Measurements from ENCODE around the gene SUSD1.

SUSD1 gene

DNA sequence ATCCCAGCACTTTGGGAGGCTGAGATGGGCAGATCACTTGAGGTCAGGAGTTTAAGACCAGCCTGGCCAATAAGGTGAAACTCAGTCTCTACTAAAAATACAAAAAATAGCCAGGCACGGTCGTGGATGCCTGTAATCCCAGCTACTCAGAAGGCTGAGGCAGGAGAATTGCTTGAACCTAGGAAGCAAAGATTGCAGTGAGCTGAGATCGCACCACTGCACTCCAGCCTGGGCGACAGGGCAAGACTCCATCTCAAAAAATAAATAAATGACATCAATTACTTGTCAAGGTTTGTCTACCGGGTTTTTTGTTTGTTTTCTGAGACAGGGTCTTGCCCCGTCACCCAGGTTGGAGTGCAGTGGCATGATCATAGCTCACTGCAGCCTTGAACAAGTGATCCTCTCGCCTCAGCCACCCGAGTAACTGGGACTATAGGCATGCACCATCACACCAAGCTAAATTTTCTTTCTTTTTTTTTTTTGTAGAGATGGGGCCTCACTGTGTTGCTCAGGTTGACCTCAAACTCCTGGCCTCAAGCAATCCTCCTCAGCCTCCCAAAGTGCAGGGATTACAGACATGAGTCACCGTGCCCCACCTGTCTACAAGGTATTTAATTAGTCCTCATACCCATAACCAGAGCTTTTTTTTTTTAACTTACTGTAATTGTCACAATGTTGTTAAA lies 64.9 kb downstream of the SUSD1 start:
- no peak for DNase-seq (ENCODE audit: extremely low spot score, insufficient read length, low read depth)

DNA sequence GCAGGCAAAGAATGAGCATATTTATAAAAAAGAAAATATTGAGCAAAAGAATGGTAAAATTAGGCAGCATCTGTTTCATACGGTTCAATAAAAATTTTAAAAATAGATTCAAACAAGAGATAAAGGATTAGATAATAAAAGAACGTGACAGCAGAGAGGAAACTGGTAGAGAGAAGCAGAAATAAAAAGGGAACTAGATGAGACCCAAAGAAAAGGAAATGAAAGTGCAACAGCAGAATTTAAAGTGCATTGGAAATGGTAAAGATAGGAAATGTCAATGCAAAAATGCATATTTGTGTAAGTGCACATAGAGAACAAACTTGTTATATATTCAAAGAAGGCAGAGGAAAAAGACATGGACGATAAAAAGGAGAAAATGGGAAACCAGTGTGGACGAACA lies 70.2 kb downstream of the SUSD1 start:
- FAIRE-seq: peak; percentile 63
- no peak for DNase-seq (ENCODE audit: extremely low spot score, insufficient read length, low read depth)

More for the DNA sequence above, 64.9 kb downstream of the SUSD1 start:
- FAIRE-seq: no peak

DNA sequence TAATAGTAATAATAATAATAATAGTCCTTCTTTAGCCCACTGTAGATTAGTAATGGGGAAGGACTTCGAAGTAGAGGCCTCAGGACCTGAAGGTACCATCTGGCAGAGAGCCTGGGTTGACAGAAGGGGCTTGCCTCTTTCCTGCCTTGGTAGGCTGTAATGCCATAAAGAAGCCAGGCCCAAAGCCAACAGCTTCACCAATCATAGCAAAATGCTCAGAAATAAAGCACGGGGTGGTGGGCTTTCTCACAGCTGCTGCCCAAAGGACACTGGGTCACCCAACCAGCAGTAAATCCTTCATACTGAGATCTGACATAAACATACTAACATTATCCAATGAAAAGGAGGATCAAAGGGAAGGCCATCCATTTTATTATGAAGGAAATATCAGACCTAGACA lies 70.7 kb downstream of the SUSD1 start:
- DNase-seq (ENCODE audit: extremely low spot score, insufficient read length, low read depth): no peak
- FAIRE-seq: no peak

DNA sequence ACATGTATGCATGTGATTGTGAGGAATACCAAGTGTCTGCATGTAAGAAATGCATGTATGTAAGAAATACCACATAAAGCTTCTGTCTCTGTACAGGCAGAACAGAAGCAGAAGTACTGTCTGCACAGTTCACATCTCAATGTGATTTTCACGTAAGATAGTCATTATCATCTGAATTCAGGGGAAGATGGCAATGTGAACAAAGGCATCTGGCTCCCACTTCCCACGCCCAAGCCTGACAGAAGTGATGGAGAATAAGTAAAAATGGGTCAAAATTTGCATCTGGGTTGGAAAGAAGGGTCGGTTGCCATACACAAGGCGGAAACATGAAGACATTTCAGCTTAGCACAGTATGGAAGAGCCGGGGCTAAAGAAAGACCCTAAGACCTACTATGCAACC lies 71.7 kb downstream of the SUSD1 start:
- FAIRE-seq (no peak), DNase-seq (ENCODE audit: extremely low spot score, insufficient read length, low read depth) (no peak)

DNA sequence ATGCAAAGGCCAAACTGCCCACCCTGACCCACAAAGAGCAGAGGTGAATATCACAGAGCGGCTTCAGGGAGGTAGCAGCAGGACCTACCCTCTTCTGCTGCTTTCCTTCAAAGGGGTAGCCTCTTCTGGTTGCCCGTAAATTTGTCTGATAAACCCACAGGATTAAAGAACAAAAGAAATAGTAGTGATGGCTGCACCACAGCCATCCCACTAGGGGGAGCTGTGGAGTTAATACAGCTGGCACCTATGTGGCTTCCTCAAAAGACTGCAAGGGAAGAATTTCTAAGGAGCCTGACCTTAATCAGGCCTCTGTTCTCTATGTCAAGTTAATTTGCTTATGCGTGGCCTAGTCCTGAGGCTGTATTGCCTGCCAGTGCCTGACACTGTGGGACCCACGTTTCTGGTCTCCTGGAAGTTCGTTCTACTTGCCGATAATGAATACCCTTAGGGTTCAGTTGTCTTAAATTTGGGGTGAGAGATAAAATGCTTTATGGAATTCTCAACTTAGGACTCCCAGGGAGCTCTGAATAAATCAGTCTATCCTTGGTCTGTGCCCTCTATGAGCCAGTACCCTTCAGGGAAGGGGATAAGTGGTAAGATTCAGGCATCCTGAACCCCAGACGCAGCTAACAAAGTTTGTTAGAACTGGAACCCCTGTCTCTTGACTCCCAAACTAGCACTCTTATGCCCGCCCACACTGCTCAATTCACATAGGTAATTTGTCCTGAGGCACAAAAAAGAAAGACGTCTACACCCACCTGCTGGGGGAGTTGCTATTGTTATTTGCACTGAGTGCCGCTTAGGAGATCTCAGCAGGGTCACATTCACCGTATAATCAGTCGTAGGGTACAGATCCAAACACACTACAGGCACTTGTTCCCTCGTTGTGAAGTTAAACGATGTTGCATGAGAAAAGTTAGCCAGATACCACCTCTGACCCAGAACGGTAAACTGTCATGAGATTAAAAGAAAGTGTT lies 77.1 kb downstream of the SUSD1 start:
- FAIRE-seq (peak; percentile 74), DNase-seq (ENCODE audit: extremely low spot score, insufficient read length, low read depth) (peak; percentile 51)

DNA sequence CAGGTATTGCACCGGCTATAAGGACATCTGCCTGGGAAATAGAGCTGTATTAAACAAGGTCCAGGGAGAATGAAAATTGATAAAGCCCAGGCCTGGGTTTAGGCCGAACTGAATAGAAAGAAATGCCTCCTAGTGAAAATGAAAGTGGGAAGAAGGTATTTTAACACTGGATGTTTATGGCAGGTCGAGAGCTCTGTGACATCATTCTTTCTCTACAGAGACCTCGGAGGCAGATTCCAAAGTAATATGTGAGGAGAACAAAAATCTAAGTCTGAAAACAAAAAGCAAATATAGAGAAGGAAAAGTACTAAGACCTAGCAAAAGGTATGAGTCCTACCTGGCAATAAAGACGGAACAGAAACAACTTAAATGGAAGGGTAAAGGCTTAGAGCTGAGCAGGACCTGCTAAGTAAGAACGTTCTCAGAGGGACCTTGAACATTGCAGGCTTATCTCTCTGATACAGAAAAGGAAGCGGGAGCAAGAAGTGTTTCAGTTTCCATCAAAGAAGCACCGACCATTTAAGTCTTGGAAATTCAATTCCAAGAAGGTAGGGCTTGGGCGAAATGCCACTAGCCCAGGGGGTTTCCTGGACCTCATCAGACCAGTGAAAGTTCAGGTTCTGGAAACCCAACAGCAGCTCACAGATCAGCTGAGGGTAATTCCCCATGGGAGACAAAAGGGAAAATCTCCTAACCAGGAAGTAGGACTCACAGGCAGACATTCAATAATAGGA lies 80.0 kb downstream of the SUSD1 start:
- FAIRE-seq: peak; percentile 50

DNA sequence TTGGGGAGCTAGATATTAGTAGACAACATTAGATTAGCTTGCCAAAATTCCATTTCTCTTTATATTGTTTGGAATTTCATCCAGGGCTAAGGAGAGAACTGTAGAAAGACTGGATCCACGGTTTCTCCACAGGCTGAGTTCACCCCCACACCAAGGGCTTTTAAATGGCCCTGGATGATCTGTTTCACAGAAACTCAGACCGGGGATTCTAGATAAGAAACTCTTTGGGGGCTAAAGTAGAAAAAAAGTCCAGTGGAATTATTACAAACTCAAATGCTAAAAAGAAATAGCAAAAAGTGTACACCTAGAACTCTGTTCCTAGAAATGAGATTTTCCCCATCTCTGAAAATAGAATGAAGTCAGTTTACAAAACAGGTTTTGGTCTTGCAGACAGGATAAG lies 80.9 kb downstream of the SUSD1 start:
- no peak for DNase-seq (ENCODE audit: extremely low spot score, insufficient read length, low read depth)

More for the DNA sequence above, 80.0 kb downstream of the SUSD1 start:
- DNase-seq (ENCODE audit: extremely low spot score, insufficient read length, low read depth): no peak

DNA sequence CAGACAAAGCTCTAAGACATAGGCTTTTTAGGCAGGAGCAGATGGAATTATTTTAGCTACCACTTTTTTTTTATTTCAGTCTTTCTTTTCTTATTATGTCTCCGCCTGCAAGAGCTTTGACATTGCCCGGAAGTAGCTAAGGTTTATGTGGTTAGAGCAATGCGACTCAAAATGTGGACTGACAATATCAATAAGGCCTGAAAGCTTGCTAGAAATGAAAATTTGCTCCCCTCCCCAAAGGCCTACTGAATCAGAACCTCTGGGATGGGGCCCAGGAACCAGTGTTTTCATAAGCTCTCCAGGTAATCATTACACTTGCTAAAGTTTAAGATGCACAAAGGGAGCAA lies 81.3 kb downstream of the SUSD1 start:
- FAIRE-seq: no peak

More for the DNA sequence above, 80.9 kb downstream of the SUSD1 start:
- FAIRE-seq: no peak

DNA sequence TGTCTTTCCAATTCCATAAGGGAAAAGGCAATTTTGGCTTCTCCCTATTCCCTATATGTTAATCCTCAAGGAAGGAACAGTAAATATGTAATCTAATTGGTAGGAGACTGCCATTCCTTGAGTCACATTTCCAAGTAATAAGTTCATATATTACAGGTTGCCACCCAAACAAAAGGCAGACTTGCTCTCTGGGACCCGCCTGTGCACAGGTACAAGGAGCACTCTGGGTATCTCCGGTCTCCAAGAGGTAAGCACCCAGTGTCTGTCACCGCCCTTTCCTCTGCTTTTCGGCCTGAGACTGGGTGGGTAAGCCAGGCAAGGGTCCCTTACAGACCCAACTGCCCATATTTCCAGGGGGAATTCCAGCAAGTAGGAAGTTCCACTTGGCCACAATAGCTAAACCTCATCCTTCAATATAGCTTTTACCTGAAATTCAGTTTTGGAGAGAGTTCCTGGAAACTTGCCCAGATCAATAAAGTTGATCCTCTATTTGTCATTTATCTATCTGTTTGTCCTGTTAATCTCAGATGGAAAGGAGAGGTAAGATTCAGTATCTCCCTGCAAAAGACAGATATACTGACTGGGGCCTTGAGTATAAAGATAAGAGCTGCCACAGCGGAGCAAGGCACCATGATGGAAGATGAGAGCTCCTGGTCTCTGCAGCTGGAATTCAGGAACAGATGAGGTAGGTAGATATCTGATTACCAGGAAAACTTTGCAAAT lies 81.8 kb downstream of the SUSD1 start:
- DNase-seq (ENCODE audit: extremely low spot score, insufficient read length, low read depth) (no peak), FAIRE-seq (no peak)

More for the DNA sequence above, 81.3 kb downstream of the SUSD1 start:
- DNase-seq (ENCODE audit: extremely low spot score, insufficient read length, low read depth): no peak

DNA sequence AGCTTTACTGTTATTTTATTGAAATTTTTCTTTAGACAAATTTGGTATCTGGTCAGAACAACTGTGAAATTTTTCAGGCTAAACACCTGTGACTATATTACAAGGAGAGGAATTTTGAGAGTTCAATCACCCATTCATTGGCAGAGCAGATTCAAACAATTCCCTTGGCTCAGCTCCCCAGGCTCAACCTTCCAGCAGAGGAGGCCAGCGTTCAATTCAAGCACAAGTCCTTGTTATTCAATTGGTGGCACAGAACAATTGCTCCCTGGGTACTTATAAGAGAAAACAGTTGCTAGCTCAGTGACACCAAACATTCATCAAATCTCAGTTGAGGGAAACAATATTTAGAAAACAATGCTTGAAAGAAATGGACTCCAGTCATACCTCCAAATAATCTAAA lies 83.3 kb downstream of the SUSD1 start:
- FAIRE-seq (no peak), DNase-seq (ENCODE audit: extremely low spot score, insufficient read length, low read depth) (no peak)

DNA sequence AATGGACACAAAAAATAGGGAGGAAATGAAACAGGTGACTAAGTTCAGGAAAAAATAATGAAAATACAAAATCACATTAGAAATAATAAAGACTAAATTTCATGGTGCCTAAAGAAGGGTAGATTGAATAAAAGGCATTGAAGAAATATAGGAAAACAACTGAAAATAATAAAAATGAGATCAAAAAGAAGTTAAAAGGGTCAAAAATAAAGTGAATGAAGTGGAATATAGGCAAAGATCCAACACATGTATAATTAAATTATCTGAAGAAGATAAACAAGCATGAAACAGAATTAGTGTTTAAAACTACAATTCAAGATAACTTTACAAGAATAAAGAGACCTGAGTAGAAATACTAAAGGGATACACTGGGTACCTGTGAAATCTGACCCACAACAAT lies 87.6 kb downstream of the SUSD1 start:
- no peak for DNase-seq (ENCODE audit: extremely low spot score, insufficient read length, low read depth)
- no peak for FAIRE-seq

DNA sequence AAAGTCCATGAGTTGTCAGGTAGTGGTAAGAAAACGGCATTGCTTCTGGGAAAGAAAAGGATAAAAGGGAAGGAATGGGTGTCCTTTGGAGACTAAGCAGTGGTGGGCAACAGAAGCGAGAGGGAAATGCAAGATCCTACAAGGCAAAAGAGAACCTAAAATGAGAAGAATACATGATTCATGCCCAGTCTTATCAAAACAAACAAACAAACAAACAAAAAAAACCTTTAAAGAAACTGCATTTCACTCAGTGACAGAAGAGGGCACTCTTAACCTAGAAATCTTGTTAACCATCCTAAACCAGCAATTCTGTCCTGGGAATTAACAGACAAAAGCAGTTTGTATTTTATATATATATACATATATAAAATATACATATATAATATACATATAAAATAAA lies 88.5 kb downstream of the SUSD1 start:
- no peak for DNase-seq (ENCODE audit: extremely low spot score, insufficient read length, low read depth)
- peak; percentile 79 for FAIRE-seq

DNA sequence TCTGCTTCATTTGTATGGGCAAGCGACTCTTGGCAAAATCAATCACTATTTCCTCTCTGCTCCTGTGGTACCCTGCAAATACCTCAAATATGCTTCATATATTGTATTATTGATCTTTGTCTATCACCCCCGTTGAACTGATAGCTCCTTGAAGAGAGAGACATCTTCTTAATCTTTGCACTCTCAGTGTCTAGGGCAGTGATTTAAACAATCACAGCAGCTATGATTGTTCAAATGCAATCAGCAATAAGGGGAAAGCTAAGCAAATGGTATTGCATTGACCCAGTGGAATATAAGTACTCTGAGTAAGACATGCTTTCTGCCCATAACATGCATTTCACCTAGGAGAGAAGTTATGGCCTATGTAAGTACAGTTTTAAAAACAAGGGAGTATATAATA lies 90.2 kb downstream of the SUSD1 start:
- no peak for FAIRE-seq

DNA sequence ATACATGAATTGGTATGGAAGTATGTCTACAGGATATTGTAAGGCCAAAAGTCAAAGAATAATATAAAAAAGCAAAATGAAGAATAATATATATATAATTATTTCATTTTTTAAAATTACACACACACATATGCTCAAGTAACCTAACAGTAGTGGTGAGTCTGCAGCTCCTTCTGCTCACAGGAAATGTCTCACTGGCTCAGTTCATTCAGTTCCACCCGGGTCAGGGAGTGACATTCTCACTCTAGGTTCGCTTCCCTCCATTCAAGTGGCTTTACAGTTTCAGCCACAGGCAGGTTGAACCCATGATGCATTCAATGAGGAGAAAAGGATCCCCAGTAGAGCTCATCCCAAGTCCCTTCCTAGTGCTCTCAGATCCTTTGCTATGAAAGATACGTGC lies 90.8 kb downstream of the SUSD1 start:
- DNase-seq (ENCODE audit: extremely low spot score, insufficient read length, low read depth) (no peak), FAIRE-seq (peak; percentile 70)

More for the DNA sequence above, 90.2 kb downstream of the SUSD1 start:
- no peak for DNase-seq (ENCODE audit: extremely low spot score, insufficient read length, low read depth)

DNA sequence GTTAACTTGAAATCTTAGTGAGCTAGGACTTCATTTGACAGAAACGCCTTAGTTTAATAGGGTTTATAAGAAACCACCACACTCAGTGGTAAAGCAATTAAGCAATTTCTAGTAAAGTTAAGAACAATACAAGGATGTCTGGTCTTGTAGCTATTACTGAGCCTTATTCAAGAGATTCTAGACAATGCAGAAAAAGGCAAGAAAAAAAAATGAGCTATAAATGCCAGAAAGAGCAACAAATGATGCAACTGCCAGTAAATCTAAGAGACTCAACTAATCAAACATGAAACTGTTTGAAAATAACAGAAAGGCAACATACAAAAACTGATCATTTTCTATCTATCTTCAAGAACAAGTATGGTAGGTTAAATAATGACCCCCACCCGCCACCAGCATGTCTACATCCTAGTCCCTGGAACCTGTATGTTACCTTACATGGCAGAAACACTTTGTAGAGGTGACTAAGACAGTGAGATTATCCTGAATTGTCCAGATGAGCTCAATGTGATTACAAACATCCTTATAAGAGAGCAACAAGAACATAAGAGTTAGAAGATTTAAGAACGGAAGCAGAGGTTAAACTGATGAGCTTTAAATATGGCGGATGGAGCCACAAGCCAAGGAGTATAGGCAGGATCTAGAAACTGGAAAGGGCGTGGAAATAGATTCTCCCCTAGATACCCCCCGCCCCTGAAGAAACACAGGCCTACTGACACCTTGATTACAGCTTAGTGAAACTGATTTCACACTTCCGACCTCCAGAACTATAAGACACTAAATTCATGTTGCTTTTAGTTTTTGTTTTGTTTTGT lies 93.0 kb downstream of the SUSD1 start:
- DNase-seq (ENCODE audit: extremely low spot score, insufficient read length, low read depth) (no peak), FAIRE-seq (no peak)

DNA sequence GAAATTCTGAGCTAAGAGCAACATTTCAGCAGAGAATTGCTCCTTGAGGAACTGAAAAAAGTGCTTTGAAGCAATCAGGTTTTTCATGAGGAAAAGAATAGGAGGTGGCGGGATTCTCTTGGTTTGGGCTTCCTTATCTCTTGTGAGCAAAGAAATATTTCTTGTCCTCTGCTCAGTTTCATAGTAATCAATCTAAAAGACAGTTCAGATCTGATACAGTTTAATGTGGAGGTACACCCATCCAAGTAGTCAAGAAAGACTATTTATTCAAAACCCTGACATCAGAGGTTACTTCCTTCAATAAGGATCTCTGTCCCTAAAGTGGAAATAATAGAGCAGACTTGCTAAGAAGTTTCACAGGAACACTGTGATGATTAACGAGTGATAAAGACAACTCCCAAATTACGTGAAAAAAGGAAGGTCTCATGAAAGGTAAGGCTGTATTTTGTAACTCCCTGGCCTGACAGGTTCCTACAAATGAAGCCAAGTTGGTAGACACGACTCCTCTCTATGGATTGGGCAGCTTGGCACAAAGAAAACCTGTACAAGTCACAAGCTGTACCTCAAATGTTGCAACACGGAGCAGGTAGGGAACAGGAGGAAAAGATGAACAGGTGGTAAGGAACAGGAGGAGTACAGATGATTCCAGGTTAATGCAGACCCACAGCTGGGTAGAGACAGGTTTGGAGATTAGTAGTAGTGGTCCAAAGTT lies 94.1 kb downstream of the SUSD1 start:
- no peak for DNase-seq (ENCODE audit: extremely low spot score, insufficient read length, low read depth)
- no peak for FAIRE-seq

DNA sequence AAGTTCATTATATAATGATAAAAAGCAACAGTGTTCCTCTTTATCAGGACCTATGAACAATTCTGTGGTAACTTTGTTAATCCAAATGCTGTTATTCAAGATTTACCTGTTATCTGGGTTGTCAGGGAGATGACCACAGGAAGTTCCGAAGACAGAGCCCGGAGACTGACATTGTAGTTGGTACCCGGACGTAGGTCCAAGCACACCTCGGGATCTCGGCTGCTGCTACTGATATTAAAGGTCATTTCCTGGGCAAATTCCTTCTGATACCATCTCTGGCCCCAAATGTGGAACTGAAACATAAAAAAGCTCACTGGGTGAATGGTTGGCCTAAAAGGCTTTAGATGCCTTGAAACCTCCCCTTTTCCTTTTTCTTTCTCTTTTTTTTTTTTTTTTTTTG lies 96.7 kb downstream of the SUSD1 start:
- FAIRE-seq (peak; percentile 87), DNase-seq (ENCODE audit: extremely low spot score, insufficient read length, low read depth) (no peak)

DNA sequence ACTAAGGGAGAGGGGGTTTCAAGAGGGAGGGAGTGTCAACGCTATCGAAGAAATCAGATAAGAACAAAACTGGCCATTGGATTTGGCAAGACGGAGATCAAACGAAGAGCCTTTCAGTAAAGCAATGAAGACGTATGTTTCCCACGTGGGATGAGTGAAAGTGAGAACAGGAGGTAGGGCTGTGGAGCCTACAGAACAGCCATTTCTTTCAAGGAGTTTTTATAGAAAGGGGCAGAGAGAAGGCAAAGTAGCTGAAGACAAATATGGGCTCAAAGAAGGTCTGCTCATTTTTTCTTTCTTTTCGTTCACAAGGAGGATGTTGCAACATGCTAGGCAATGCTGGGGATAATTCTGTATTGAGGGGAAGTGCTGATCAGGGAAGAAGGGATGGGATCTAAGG lies 98.3 kb downstream of the SUSD1 start:
- DNase-seq (ENCODE audit: extremely low spot score, insufficient read length, low read depth) (no peak), FAIRE-seq (peak; percentile 57)

DNA sequence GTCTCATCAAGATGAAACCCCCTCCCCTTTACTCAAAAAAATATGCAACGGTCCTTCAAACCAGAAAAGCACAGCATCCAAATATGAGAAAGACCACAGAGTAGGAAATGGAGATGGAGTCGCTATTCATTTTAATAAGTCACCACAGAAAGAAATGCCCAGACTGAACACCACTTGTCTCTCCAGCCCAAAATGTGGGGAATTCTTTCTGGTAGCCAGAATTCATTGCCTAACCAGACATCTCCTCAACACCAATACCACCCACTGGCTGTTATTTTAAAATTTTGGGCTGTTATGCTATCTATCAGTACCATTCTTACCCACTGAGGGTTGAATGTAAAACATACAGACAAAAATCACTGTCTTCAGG lies 100.1 kb downstream of the SUSD1 start:
- DNase-seq (ENCODE audit: extremely low spot score, insufficient read length, low read depth) (no peak), FAIRE-seq (no peak)
